WTC11 (cell line): ENCODE data around the gene RUVBL2. TPM values are rescaled to one million over a fixed set of nuclear protein-coding genes. Genes with fewer than 3 reads are reported as not detected.

Source experiments
- ATAC-seq: fragments of 200-7000 bp; cut with Tn5 transposase; 2 replicates; pipeline ENCODE4 v1.10.0; 2021; ENCODE audit warnings: mild to moderate bottlenecking, moderate library complexity
- CTCF ChIA-PET: fragments of 300-600 bp; sonication (Branson Sonifier 250); formaldehyde crosslinking; loops from one replicate; lab custom pipeline; 2021; ENCODE audit warnings: antibody characterized with exemption; lab: Charles Lee
- POLR2A ChIA-PET: fragments of 350-600 bp; sonication (Branson Sonifier 250); formaldehyde crosslinking; loops from one replicate; lab custom pipeline; 2021; ENCODE audit warnings: antibody characterized with exemption; lab: Charles Lee
- DNase-seq: peaks from one replicate; pipeline ENCODE4 v3.0.0; 2021; ENCODE audit warnings: low spot score
- H3K27ac Mint-ChIP-seq: 2 replicates; pipeline ENCODE4 v1.8.0; 2021; ENCODE audit warnings: mixed read lengths
- H3K27me3 Mint-ChIP-seq: 2 replicates; pipeline ENCODE4 v1.8.0; 2021; ENCODE audit warnings: low read depth, mild to moderate bottlenecking, moderate library complexity, mixed read lengths
- H3K36me3 Mint-ChIP-seq: 2 replicates; pipeline ENCODE4 v1.8.0; 2021; ENCODE audit warnings: mixed read lengths
- H3K4me1 Mint-ChIP-seq: 2 replicates; pipeline ENCODE4 v1.8.0; 2022; ENCODE audit warnings: mixed read lengths
- H3K4me3 Mint-ChIP-seq: 2 replicates; pipeline ENCODE4 v1.8.0; 2021; ENCODE audit warnings: mild to moderate bottlenecking, moderate library complexity, mixed read lengths
- H3K9me3 Mint-ChIP-seq: 2 replicates; pipeline ENCODE4 v1.8.0; 2021; ENCODE audit warnings: mixed read lengths
- ATF2 ChIP-seq: sonication (generic); formaldehyde crosslinking; IDR thresholded peaks from 2 replicates; pipeline ENCODE4 v1.8.1; 2022; ENCODE audit warnings: low read depth, missing genetic modification reagents, borderline replicate concordance
- CDX4 ChIP-seq: fragments of 250-450 bp; sonication (Bioruptor Pico); IDR thresholded peaks from 2 replicates; pipeline ENCODE4 v1.9.0; 2021; ENCODE audit warnings: moderate library complexity, mild to moderate bottlenecking, inconsistent platforms, borderline replicate concordance
- CREB1 ChIP-seq: sonication (generic); formaldehyde crosslinking; IDR thresholded peaks from 2 replicates; pipeline ENCODE4 v1.8.0; 2023; ENCODE audit warnings: mild to moderate bottlenecking, missing genetic modification reagents
- EMX1 ChIP-seq: fragments of 250-450 bp; sonication (Bioruptor Pico); IDR thresholded peaks from 2 replicates; pipeline ENCODE4 v1.8.0; 2021; ENCODE audit warnings: mild to moderate bottlenecking
- ETV6 ChIP-seq: sonication (generic); formaldehyde crosslinking; IDR thresholded peaks from 2 replicates; pipeline ENCODE4 v1.8.1; 2022; ENCODE audit warnings: mild to moderate bottlenecking, missing genetic modification reagents
- IRF2 ChIP-seq: sonication (generic); formaldehyde crosslinking; IDR thresholded peaks from 2 replicates; pipeline ENCODE4 v1.8.0; 2022; ENCODE audit warnings: low read depth, missing genetic modification reagents, borderline replicate concordance
- MXD4 ChIP-seq: fragments of 250-450 bp; sonication (Bioruptor Pico); IDR thresholded peaks from 2 replicates; pipeline ENCODE4 v1.8.0; 2021; ENCODE audit warnings: mild to moderate bottlenecking, moderate library complexity, borderline replicate concordance
- MYBL2 ChIP-seq: sonication (generic); formaldehyde crosslinking; IDR thresholded peaks from 2 replicates; pipeline ENCODE4 v1.8.1; 2023; ENCODE audit warnings: mild to moderate bottlenecking, moderate library complexity, missing genetic modification reagents
- NFATC4 ChIP-seq: fragments of 250-450 bp; sonication (Bioruptor Pico); IDR thresholded peaks from 2 replicates; pipeline ENCODE4 v1.9.0; 2021; ENCODE audit warnings: mild to moderate bottlenecking
- NR1H2 ChIP-seq: sonication (generic); formaldehyde crosslinking; IDR thresholded peaks from 2 replicates; pipeline ENCODE4 v1.9.0; 2021; ENCODE audit warnings: mild to moderate bottlenecking, moderate library complexity, missing genetic modification reagents
- SOX15 ChIP-seq: fragments of 250-450 bp; sonication (Bioruptor Pico); IDR thresholded peaks from 2 replicates; pipeline ENCODE4 v1.9.0; 2021; ENCODE audit warnings: mild to moderate bottlenecking
- TP53 ChIP-seq: sonication (generic); formaldehyde crosslinking; IDR thresholded peaks from 2 replicates; pipeline ENCODE4 v1.8.1; 2023; ENCODE audit warnings: mild to moderate bottlenecking, missing genetic modification reagents
- ZNF232 ChIP-seq: sonication (generic); formaldehyde crosslinking; IDR thresholded peaks from 2 replicates; pipeline ENCODE4 v1.8.0; 2022; ENCODE audit warnings: mild to moderate bottlenecking, missing genetic modification reagents
- ZSCAN18 ChIP-seq: fragments of 250-450 bp; sonication (Bioruptor Pico); IDR thresholded peaks from 2 replicates; pipeline ENCODE4 v2.1.2; 2022; ENCODE audit warnings: mild to moderate bottlenecking, moderate library complexity
- total RNA-seq: library from RNA; stranded (reverse); gene quantifications from 3 replicates; pipeline ENCODE4 v1.2.3, GENCODE V29; 2021
- TF ChIP-seq, protein P1 (sequence below): sonication (generic); formaldehyde crosslinking; IDR thresholded peaks from 2 replicates; pipeline ENCODE4 v1.8.1; 2023; ENCODE audit warnings: mild to moderate bottlenecking, missing genetic modification reagents
- TF ChIP-seq, protein P2 (sequence below): fragments of 250-450 bp; sonication (Bioruptor Pico); IDR thresholded peaks from 2 replicates; pipeline ENCODE4 v1.9.0; 2021; ENCODE audit warnings: mild to moderate bottlenecking, borderline replicate concordance
- TF ChIP-seq, protein P3 (sequence below): fragments of 250-450 bp; sonication (Bioruptor Pico); IDR thresholded peaks from 2 replicates; pipeline ENCODE4 v1.8.0; 2021; ENCODE audit warnings: mild to moderate bottlenecking
- TF ChIP-seq, protein P4 (sequence below): fragments of 250-450 bp; sonication (Bioruptor Pico); conservative IDR thresholded peaks from 2 replicates; pipeline ENCODE4 v1.9.0; 2021; ENCODE audit warnings: mild to moderate bottlenecking
- TF ChIP-seq, protein P5 (sequence below): sonication (generic); formaldehyde crosslinking; IDR thresholded peaks from 2 replicates; pipeline ENCODE4 v1.8.0; 2023; ENCODE audit warnings: missing genetic modification reagents

Gene RUVBL2
- total RNA-seq, 1 experiment from 2014 or later, result 178 TPM

- H3K27ac Mint-ChIP-seq, result no peak overlapping the region
- ChIA-PET POLR2A (no interaction called here), CTCF (interaction anchor here (1.3 to 3.4 kb wide), 3 partner anchors 10 to 87 kb away, joined by 3 to 30 read pairs (median 7); no protein-coding TSS in a partner anchor)
- ATAC-seq (no peak), DNase-seq (no peak)
- H3K27me3 Mint-ChIP-seq, result no peaks in the 10 kb centered on the region
- no peak overlapping the region for H3K4me3 Mint-ChIP-seq
- H3K9me3 Mint-ChIP-seq, result no peaks in the 10 kb centered on the region
- no peaks in the 10 kb centered on the region for H3K4me1 Mint-ChIP-seq
- H3K36me3 Mint-ChIP-seq, result peaks cover 42% of the 10 kb centered on the region
- TF ChIP-seq ZNF232 (CRISPR knock-in tag), result no peak
- TF ChIP-seq MXD4 (CRISPR knock-in tag), result no peak
- TF ChIP-seq ATF2 (CRISPR knock-in tag), result no peak
- TF ChIP-seq CREB1 (CRISPR knock-in tag), result no peak
- no peak for TF ChIP-seq TP53 (CRISPR knock-in tag)
- TF ChIP-seq, protein P1, sequence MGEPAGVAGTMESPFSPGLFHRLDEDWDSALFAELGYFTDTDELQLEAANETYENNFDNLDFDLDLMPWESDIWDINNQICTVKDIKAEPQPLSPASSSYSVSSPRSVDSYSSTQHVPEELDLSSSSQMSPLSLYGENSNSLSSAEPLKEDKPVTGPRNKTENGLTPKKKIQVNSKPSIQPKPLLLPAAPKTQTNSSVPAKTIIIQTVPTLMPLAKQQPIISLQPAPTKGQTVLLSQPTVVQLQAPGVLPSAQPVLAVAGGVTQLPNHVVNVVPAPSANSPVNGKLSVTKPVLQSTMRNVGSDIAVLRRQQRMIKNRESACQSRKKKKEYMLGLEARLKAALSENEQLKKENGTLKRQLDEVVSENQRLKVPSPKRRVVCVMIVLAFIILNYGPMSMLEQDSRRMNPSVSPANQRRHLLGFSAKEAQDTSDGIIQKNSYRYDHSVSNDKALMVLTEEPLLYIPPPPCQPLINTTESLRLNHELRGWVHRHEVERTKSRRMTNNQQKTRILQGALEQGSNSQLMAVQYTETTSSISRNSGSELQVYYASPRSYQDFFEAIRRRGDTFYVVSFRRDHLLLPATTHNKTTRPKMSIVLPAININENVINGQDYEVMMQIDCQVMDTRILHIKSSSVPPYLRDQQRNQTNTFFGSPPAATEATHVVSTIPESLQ (CRISPR knock-in tag), result no peak
- TF ChIP-seq, protein P2, sequence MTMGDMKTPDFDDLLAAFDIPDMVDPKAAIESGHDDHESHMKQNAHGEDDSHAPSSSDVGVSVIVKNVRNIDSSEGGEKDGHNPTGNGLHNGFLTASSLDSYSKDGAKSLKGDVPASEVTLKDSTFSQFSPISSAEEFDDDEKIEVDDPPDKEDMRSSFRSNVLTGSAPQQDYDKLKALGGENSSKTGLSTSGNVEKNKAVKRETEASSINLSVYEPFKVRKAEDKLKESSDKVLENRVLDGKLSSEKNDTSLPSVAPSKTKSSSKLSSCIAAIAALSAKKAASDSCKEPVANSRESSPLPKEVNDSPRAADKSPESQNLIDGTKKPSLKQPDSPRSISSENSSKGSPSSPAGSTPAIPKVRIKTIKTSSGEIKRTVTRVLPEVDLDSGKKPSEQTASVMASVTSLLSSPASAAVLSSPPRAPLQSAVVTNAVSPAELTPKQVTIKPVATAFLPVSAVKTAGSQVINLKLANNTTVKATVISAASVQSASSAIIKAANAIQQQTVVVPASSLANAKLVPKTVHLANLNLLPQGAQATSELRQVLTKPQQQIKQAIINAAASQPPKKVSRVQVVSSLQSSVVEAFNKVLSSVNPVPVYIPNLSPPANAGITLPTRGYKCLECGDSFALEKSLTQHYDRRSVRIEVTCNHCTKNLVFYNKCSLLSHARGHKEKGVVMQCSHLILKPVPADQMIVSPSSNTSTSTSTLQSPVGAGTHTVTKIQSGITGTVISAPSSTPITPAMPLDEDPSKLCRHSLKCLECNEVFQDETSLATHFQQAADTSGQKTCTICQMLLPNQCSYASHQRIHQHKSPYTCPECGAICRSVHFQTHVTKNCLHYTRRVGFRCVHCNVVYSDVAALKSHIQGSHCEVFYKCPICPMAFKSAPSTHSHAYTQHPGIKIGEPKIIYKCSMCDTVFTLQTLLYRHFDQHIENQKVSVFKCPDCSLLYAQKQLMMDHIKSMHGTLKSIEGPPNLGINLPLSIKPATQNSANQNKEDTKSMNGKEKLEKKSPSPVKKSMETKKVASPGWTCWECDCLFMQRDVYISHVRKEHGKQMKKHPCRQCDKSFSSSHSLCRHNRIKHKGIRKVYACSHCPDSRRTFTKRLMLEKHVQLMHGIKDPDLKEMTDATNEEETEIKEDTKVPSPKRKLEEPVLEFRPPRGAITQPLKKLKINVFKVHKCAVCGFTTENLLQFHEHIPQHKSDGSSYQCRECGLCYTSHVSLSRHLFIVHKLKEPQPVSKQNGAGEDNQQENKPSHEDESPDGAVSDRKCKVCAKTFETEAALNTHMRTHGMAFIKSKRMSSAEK (CRISPR knock-in tag), result no peak
- TF ChIP-seq, protein P3, sequence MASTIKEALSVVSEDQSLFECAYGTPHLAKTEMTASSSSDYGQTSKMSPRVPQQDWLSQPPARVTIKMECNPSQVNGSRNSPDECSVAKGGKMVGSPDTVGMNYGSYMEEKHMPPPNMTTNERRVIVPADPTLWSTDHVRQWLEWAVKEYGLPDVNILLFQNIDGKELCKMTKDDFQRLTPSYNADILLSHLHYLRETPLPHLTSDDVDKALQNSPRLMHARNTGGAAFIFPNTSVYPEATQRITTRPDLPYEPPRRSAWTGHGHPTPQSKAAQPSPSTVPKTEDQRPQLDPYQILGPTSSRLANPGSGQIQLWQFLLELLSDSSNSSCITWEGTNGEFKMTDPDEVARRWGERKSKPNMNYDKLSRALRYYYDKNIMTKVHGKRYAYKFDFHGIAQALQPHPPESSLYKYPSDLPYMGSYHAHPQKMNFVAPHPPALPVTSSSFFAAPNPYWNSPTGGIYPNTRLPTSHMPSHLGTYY (CRISPR knock-in tag), result no peak
- TF ChIP-seq ETV6 (CRISPR knock-in tag), result no peak
- TF ChIP-seq EMX1 (CRISPR knock-in tag), result no peak
- no peak for TF ChIP-seq NFATC4 (CRISPR knock-in tag)
- no peak for TF ChIP-seq ZSCAN18 (CRISPR knock-in tag)
- TF ChIP-seq CDX4, result no peak
- no peak for TF ChIP-seq SOX15 (CRISPR knock-in tag)
- TF ChIP-seq, protein P4, sequence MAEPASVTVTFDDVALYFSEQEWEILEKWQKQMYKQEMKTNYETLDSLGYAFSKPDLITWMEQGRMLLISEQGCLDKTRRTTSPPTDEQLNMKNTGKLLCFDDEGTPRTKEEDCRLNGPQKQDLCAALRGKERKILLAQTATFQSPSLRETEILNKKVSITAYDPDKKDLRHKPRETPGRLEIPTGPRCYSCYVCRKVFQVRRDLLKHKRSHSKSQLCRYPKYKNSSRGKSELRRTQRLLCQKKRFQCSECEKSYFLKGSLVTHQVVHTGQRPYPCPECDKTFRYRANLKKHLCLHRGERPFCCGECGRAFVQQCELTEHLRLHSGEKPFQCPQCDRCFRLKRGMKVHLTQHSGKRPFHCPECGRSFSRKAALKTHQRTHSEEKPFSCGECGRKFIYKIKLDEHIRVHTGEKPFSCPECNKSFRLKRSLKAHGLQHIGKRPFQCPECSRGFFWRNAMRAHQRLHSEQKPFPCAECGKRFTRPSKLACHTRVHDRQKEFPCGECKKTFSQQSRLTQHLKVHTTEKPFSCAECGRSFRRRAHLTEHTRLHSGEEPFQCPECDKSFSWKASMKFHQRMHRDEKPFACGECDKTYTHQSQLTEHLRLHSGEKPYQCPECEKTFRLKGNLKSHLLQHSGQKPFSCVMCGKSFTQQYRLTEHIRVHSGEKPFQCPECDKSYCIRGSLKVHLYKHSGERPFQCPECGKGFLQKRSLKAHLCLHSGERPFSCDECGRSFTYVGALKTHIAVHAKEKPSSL (CRISPR knock-in tag), result no peak
- no peak for TF ChIP-seq IRF2 (CRISPR knock-in tag)
- TF ChIP-seq, protein P5, sequence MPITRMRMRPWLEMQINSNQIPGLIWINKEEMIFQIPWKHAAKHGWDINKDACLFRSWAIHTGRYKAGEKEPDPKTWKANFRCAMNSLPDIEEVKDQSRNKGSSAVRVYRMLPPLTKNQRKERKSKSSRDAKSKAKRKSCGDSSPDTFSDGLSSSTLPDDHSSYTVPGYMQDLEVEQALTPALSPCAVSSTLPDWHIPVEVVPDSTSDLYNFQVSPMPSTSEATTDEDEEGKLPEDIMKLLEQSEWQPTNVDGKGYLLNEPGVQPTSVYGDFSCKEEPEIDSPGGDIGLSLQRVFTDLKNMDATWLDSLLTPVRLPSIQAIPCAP (CRISPR knock-in tag), result no peak
- no peak for TF ChIP-seq MYBL2 (CRISPR knock-in tag)
- no peak for TF ChIP-seq NR1H2
These were observed 16.8 kb downstream of the RUVBL2 start for GRCh38 chr19:49010453-49010852.
